HFFc6 (cell line): ENCODE results near the gene KDM6A. TPM values are rescaled to one million over a fixed set of nuclear protein-coding genes. Genes with fewer than 3 reads are reported as not detected.
"Not testable (repeated sequence)": the region's sequence is repeated elsewhere in the genome, so short reads cannot be mapped to it uniquely, and the experiment has no call there.

Experiments
- DNase-seq: peaks from one replicate; pipeline ENCODE4 v3.0.0-alpha.2; 2018
- H3K27ac Mint-ChIP-seq: 2 replicates; pipeline ENCODE4 v1.8.0; 2020; ENCODE audit warnings: mild to moderate bottlenecking, mixed read lengths
- H3K27me3 Mint-ChIP-seq: 2 replicates; pipeline ENCODE4 v1.8.0; 2021; ENCODE audit warnings: mild to moderate bottlenecking, moderate library complexity, mixed read lengths; ENCODE audit not compliant: insufficient read depth
- H3K36me3 Mint-ChIP-seq: 2 replicates; pipeline ENCODE4 v1.8.0; 2021; ENCODE audit warnings: low read depth, mixed read lengths
- H3K4me1 Mint-ChIP-seq: 2 replicates; pipeline ENCODE4 v1.8.0; 2020; ENCODE audit warnings: low read depth, mixed read lengths
- H3K4me3 Mint-ChIP-seq: 2 replicates; pipeline ENCODE4 v1.8.0; 2020; ENCODE audit warnings: mild to moderate bottlenecking, moderate library complexity, mixed read lengths
- H3K9me3 Mint-ChIP-seq: 2 replicates; pipeline ENCODE4 v1.8.0; 2020; ENCODE audit warnings: mild to moderate bottlenecking, mixed read lengths
- CTCF ChIP-seq: fragments of 200-600 bp; sonication (generic); IDR thresholded peaks from 2 replicates; pipeline ENCODE4 v1.5.0; 2021; ENCODE audit warnings: antibody characterized with exemption, mild to moderate bottlenecking
- total RNA-seq, 6 experiments: library from RNA; stranded (reverse); fragmentation: NEBNext Ultra II Directional; extraction: Animal tissue kit (Norgen Biotek cat#: 25700); gene quantifications; 2 replicates in 1 of 6; 3 replicates in 5 of 6; pipeline ENCODE4 v1.2.3, GENCODE V29; 2021

KDM6A gene
- total RNA-seq, 6 experiments from 2014 or later, result 6.4 to 14.3 (median 9.0) TPM

DNA sequence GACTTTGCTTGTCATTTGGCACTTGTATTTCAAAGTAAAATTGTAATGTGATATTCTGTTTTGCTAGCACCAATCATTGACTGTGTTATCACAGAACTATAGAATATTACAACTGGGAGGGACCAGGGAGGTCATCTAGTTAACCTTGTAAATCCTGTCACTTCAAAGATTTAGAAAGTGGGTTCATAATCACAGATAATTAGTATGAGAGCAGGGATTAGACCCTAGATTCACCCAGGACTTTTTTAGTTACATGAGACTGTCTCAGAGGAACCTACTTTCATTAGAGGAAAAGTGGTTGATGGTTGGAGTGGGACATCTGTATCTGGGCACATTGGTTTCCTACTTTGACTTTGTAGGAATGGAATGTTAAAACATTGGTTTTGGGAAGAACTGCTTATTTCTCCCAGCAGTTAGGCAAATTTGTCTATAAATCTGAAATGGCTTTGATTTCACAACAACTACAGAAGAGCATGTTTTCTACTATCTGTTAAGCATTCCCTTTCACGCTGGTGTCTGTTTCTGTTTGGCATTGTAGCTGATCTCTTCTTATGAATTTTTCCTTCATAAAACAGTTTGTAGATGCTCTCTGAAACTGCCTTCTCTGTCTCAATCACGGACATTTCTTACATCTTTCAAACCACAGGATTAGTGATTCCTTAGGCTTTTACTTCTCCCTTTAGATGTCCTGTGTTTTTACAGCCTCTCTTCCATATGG, 183.6 kb downstream of the KDM6A start:
- Mint-ChIP-seq H3K36me3 (peaks cover 5% of the 10 kb centered on the region; the same call in 1 of the 2 replicates), H3K9me3 (no peaks in the 10 kb centered on the region), H3K27ac (peak overlapping the region; percentile 66), H3K27me3 (no peaks in the 10 kb centered on the region), H3K4me3 (peak overlapping the region; percentile 59), H3K4me1 (peaks cover 17% of the 10 kb centered on the region)
- TF ChIP-seq CTCF, result no peak
- DNase-seq, result no peak

GRCh38 chrX:45059906-45060305, 186.9 kb downstream of the KDM6A start:
- H3K4me3 Mint-ChIP-seq, H3K27me3 Mint-ChIP-seq, DNase-seq, H3K27ac Mint-ChIP-seq, H3K9me3 Mint-ChIP-seq: not testable (repeated sequence)
- peaks cover 22% of the 10 kb centered on the region for H3K4me1 Mint-ChIP-seq
- H3K36me3 Mint-ChIP-seq, result peaks cover 20% of the 10 kb centered on the region

GRCh38 chrX:45063319-45064095, 190.5 kb downstream of the KDM6A start:
- H3K27me3 Mint-ChIP-seq, result no peaks in the 10 kb centered on the region
- H3K27ac Mint-ChIP-seq, result peak overlapping the region; percentile 40; the same call in 1 of the 2 replicates
- no peak for DNase-seq
- H3K4me3 Mint-ChIP-seq, result no peak overlapping the region
- H3K36me3 Mint-ChIP-seq, result peaks cover 21% of the 10 kb centered on the region
- H3K4me1 Mint-ChIP-seq, result peaks cover 5% of the 10 kb centered on the region
- no peaks in the 10 kb centered on the region for H3K9me3 Mint-ChIP-seq
- no peak for TF ChIP-seq CTCF

GRCh38 chrX:45068569-45068968, 195.6 kb downstream of the KDM6A start:
- DNase-seq, result no peak
- Mint-ChIP-seq H3K4me1 (peaks cover 6% of the 10 kb centered on the region), H3K9me3 (no peaks in the 10 kb centered on the region), H3K4me3 (peak overlapping the region; percentile 28; the same call in 1 of the 2 replicates), H3K27ac (peak overlapping the region; percentile 69), H3K36me3 (peaks cover 26% of the 10 kb centered on the region), H3K27me3 (peaks cover 2% of the 10 kb centered on the region; the same call in 1 of the 2 replicates)
- TF ChIP-seq CTCF, result no peak

GRCh38 chrX:45070116-45071007, 197.4 kb downstream of the KDM6A start:
- Mint-ChIP-seq H3K4me3 (no peak overlapping the region; the same call in 1 of the 2 replicates), H3K36me3 (peaks cover 13% of the 10 kb centered on the region), H3K27ac (peak overlapping the region; percentile 30; the same call in 1 of the 2 replicates), H3K4me1 (peaks cover 18% of the 10 kb centered on the region), H3K9me3 (no peaks in the 10 kb centered on the region), H3K27me3 (peaks cover 2% of the 10 kb centered on the region; the same call in 1 of the 2 replicates)
- DNase-seq, result peak; percentile 17
- peak; percentile 77 for TF ChIP-seq CTCF

GRCh38 chrX:45073011-45073410, 200.0 kb downstream of the KDM6A start:
- H3K27me3 Mint-ChIP-seq, H3K27ac Mint-ChIP-seq, H3K4me3 Mint-ChIP-seq, DNase-seq, H3K9me3 Mint-ChIP-seq: not testable (repeated sequence)
- H3K4me1 Mint-ChIP-seq, result peaks cover 24% of the 10 kb centered on the region
- peaks cover 12% of the 10 kb centered on the region for H3K36me3 Mint-ChIP-seq
